SK-N-MC (cell line): ENCODE data around the gene HDAC8.

Source experiments
- EZH2 ChIP-seq: fragments of 200-600 bp; sonication (generic); IDR thresholded peaks from one replicate; pipeline ENCODE4 v1.6.1; 2017; ENCODE audit warnings: antibody characterized with exemption
- FOXP2 ChIP-seq: optimal IDR thresholded peaks from 2 replicates; pipeline ENCODE3; 2011; ENCODE audit warnings: mild to moderate bottlenecking, moderate library complexity; ENCODE audit not compliant: insufficient read depth; ENCODE audit errors: extremely low read length, control extremely low read depth
- POLR2AphosphoS5 ChIP-seq: IDR thresholded peaks from 2 replicates; pipeline ENCODE4 v1.6.1; 2012; ENCODE audit warnings: mild to moderate bottlenecking, low read depth, low read length, borderline replicate concordance

DNA sequence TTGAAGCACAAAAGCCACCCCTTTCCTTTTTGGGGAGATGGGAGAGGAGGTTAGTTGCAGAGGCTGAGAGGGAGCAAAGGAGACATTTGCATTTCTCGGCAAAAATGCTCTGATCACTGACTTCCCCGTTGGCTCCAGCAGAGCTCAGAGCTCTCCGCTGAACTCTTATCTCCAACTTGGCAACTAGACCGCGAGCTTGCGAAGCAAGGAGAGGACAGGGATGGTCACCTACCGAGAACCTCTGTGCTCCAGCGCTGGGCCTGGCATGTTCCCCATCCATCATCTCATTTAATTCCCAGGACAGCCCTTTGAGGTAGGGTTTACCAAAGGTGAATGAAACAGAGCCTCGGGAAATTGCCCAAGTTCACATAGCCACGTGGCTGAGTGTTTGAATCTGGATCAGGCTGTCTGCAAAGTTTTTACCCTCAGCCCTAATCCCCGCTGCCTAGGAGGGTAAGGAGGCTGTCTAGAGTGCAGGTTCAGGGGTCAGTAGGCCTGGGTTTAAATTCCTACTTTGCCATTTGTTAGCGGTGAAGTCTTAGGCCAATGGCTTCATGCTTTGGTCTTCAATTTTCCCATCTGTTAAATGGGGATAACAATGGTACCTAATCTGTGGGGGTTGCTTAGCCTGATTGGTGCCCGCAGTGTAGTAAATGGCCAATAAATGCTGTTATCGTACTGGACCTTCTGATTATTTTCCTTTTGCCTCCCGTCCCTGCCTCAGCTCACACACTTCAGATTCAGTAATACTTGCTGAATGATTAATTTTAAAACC, 263.2 kb downstream of the HDAC8 start:
- TF ChIP-seq EZH2: no peak
- no peak for TF ChIP-seq FOXP2
- no peak for TF ChIP-seq POLR2AphosphoS5
